ENCODE measurements around the gene ZNF341.

- TF ChIP-seq CTCF (IDR thresholded peaks at IDR 0.05) = no peak
- TF ChIP-seq POLR2AphosphoS5 (IDR thresholded peaks at IDR 0.05) = no peak
- no peak for TF ChIP-seq EP300 (IDR thresholded peaks at IDR 0.05)
Observed at GRCh38 chr20:33787253-33787891, 55.6 kb downstream of the ZNF341 start.
